Large intestine (tissue), 3 donors: ENCODE measurements around the gene MYOZ2. TPM values are rescaled to one million over a fixed set of nuclear protein-coding genes. Genes with fewer than 3 reads are reported as not detected.
A peak's percentile ranks its signal among the peaks of the same experiment; 100 is the strongest.

Experiments
- DNase-seq, 2 donors: peaks; one replicate each; pipeline versions ENCODE4 v3.0.0 to v3.0.0-alpha.2; 2013
- H3K27ac ChIP-seq: one replicate; pipeline ENCODE4 v1.5.1; 2013; ENCODE audit warnings: low read length
- H3K27me3 ChIP-seq: 2 replicates; pipeline ENCODE4 v1.6.1; 2013; ENCODE audit warnings: low read length; ENCODE audit not compliant: control insufficient read depth, insufficient read depth
- H3K36me3 ChIP-seq: 2 replicates; pipeline ENCODE4 v1.6.1; 2013; ENCODE audit warnings: low read length; ENCODE audit not compliant: control insufficient read depth, insufficient read depth
- H3K4me1 ChIP-seq: one replicate; pipeline ENCODE4 v1.6.1; 2013; ENCODE audit warnings: low read length; ENCODE audit not compliant: control insufficient read depth, insufficient read depth
- H3K4me3 ChIP-seq: one replicate; pipeline ENCODE4 v1.5.1; 2013; ENCODE audit warnings: low read length
- H3K9me3 ChIP-seq: one replicate; pipeline ENCODE4 v1.6.1; 2013; ENCODE audit warnings: mild to moderate bottlenecking, low read depth, low read length, moderate library complexity; ENCODE audit not compliant: control insufficient read depth
- WGBS: methylation state at CpG from one replicate; pipeline ENCODE4 v1.1.5; 2013; ENCODE audit warnings: low lambda C conversion rate; ENCODE audit not compliant: insufficient coverage; 5-methylcytosine and 5-hydroxymethylcytosine counted together
- polyA plus RNA-seq: library from polyadenylated mRNA; unstranded; fragments of 120-200 nt; gene quantifications from one replicate; pipeline ENCODE4 v1.2.1, GENCODE V29; 2013

MYOZ2 gene
- polyA plus RNA-seq, 1 donor: 0.63 TPM

DNA sequence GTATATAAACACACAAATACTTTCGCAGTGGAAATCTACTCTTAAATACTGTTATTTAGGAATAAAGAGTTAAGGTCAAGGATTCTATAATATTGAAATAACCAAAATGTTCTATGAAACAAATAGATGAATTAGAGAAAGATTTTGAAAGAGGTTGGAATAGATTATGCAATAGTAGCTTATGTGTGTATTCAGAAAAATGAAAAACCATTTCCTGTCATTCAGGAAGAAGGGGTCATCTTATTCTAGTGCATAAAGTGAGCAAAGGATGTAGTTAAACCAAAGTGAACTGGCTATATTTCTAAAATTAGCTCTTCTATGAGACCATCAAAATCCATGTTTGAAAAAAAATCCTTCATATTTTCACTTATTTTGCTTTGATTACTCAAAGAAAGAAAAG lies 30.0 kb upstream of the MYOZ2 start:
- WGBS: 100% methylated on average over 1 of the region's 1 CpG
- no peak for DNase-seq
- no peaks in the 10 kb centered on the region for H3K36me3 ChIP-seq
- no peaks in the 10 kb centered on the region for H3K4me1 ChIP-seq
- H3K27me3 ChIP-seq: no peaks in the 10 kb centered on the region
- H3K27ac ChIP-seq: no peak overlapping the region
- H3K9me3 ChIP-seq: no peaks in the 10 kb centered on the region
- no peak overlapping the region for H3K4me3 ChIP-seq

- H3K27ac ChIP-seq: no peak overlapping the region
- H3K36me3 ChIP-seq: no peaks in the 10 kb centered on the region
- no CpG with 5 or more reads among the region's 4 CpGs for WGBS
- no peaks in the 10 kb centered on the region for H3K4me1 ChIP-seq
- H3K27me3 ChIP-seq: no peaks in the 10 kb centered on the region
- no peaks in the 10 kb centered on the region for H3K9me3 ChIP-seq
- no peak overlapping the region for H3K4me3 ChIP-seq
- no peak for DNase-seq
Observed at GRCh38 chr4:119106036-119107000, 29.3 kb upstream of the MYOZ2 start.

DNA sequence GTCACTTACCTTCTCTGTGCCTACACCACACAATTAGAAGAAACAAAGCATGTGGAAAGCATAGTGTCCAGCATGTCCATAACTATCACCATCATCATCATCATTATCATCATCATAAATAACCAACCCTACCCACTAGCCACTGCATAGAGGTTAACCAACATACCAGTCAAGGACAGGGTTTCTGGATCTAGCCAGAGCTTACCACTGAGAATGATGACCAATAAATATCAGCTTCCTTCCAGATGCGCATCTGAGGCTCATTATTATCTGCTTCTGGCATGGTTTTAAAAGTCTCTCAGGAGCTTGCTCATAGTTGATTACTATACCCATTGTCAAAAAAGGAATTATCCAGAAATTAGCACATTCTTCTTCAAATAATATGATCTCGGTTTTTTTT lies 25.5 kb upstream of the MYOZ2 start:
- Histone ChIP-seq H3K9me3 (no peaks in the 10 kb centered on the region), H3K4me1 (no peaks in the 10 kb centered on the region), H3K36me3 (no peaks in the 10 kb centered on the region), H3K4me3 (no peak overlapping the region), H3K27ac (no peak overlapping the region), H3K27me3 (no peaks in the 10 kb centered on the region)
- WGBS: no CpG with 5 or more reads among the region's 2 CpGs
- no peak for DNase-seq

- Histone ChIP-seq H3K27ac (no peak overlapping the region), H3K27me3 (no peaks in the 10 kb centered on the region), H3K4me3 (no peak overlapping the region), H3K4me1 (no peaks in the 10 kb centered on the region), H3K9me3 (no peaks in the 10 kb centered on the region), H3K36me3 (no peaks in the 10 kb centered on the region)
- no peak for DNase-seq
Observed at GRCh38 chr4:119111296-119111695, 24.3 kb upstream of the MYOZ2 start.

DNA sequence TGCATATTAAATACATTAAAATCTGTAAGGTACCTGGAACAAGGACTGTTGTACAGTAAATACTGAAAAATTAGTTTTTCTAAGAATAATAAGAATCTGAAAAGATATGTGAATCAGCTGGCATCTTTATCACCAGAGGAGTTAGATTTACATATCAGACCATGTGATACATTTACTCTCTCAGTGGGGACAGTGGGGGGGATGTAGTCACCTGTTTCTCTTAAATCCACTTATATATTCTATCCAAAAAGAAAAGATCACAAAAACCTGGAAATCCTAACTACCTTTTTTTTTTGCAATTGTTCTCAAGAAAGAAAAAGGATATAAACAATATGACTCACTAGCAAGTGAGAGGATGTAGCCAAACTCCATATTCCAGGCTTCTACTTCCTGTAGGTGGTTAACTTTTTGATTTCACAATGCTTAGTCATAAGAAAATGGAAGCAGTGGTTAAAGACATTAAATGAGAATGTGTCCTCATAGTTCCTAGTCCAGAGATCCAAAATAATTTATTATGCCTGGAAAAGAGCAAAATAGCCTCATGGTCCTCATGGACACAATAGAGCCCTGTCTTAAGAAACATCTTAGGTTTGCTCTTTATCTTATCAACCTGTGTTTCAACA lies 22.5 kb upstream of the MYOZ2 start:
- Histone ChIP-seq H3K4me3 (no peak overlapping the region), H3K9me3 (no peaks in the 10 kb centered on the region), H3K36me3 (no peaks in the 10 kb centered on the region), H3K27me3 (no peaks in the 10 kb centered on the region), H3K4me1 (no peaks in the 10 kb centered on the region), H3K27ac (no peak overlapping the region)
- peak; percentile 35 to 63 for DNase-seq

- Histone ChIP-seq H3K4me3 (no peak overlapping the region), H3K27ac (no peak overlapping the region), H3K4me1 (no peaks in the 10 kb centered on the region), H3K9me3 (no peaks in the 10 kb centered on the region), H3K27me3 (no peaks in the 10 kb centered on the region), H3K36me3 (no peaks in the 10 kb centered on the region)
- 86% methylated on average over 1 of the region's 4 CpGs for WGBS
- DNase-seq: no peak
Observed at GRCh38 chr4:119116021-119116420, 19.6 kb upstream of the MYOZ2 start.

GRCh38 chr4:119116925-119117900 lies 18.4 kb upstream of the MYOZ2 start:
- Histone ChIP-seq H3K4me3 (no peak overlapping the region), H3K4me1 (no peaks in the 10 kb centered on the region), H3K36me3 (no peaks in the 10 kb centered on the region), H3K9me3 (no peaks in the 10 kb centered on the region), H3K27me3 (no peaks in the 10 kb centered on the region), H3K27ac (no peak overlapping the region)
- WGBS: no CpG with 5 or more reads among the region's 3 CpGs
- DNase-seq: no peak

GRCh38 chr4:119118397-119118796 lies 17.2 kb upstream of the MYOZ2 start:
- no peak overlapping the region for H3K4me3 ChIP-seq
- no peaks in the 10 kb centered on the region for H3K27me3 ChIP-seq
- no peaks in the 10 kb centered on the region for H3K36me3 ChIP-seq
- DNase-seq: no peak
- no peaks in the 10 kb centered on the region for H3K4me1 ChIP-seq
- WGBS: 79% methylated on average over 2 of the region's 2 CpGs
- no peak overlapping the region for H3K27ac ChIP-seq
- no peaks in the 10 kb centered on the region for H3K9me3 ChIP-seq

DNA sequence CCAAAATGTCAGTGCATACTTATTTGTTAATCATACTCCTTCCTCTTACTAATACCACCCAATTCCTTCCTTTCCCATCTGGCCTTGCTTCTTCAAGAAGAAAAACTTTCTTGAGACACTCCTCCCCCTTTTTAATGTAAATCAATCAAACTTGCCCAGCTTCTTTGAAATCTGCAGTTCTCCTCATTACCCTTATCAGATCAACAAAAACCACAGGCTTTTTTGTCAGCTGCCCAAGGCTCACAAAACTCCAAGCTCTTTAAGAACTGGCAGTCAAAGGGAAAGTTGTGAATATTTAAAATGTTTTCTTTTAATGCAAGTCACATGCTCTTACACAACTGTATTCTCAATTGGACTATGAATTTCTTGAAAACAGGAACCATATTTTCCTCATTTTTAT lies 11.3 kb upstream of the MYOZ2 start:
- no peaks in the 10 kb centered on the region for H3K36me3 ChIP-seq
- H3K4me1 ChIP-seq: no peaks in the 10 kb centered on the region
- no peak for DNase-seq
- no peak overlapping the region for H3K4me3 ChIP-seq
- no peak overlapping the region for H3K27ac ChIP-seq
- no peaks in the 10 kb centered on the region for H3K27me3 ChIP-seq
- H3K9me3 ChIP-seq: no peaks in the 10 kb centered on the region

DNA sequence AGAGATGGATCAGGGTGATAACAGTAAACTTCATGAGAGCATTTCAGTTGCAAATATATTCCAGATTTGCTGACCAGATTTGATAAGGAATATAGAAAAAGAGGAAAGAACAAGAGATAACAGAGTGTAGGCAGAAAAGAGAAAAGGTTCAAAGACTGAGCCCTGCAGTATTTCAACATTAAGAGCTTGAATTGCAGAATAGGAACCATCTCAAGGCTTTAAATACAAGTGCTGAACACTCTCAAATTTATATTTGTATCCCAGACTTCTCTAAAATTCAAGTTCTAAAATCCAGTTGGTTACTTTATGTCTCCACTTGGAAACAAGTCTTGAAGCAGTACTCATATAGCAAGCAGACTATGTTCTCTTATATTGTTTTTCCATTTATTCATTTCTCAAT lies 9.7 kb upstream of the MYOZ2 start:
- no peaks in the 10 kb centered on the region for H3K36me3 ChIP-seq
- H3K27me3 ChIP-seq: no peaks in the 10 kb centered on the region
- no peak for DNase-seq
- no peak overlapping the region for H3K27ac ChIP-seq
- H3K4me1 ChIP-seq: peaks cover 1% of the 10 kb centered on the region
- no peaks in the 10 kb centered on the region for H3K9me3 ChIP-seq
- H3K4me3 ChIP-seq: no peak overlapping the region
